GM19099 (cell line): Measurements from ENCODE around the gene PHTF1.

ENCODE experiments used
- POLR2A ChIP-seq: IDR thresholded peaks from 3 replicates; pipeline ENCODE4 v1.6.1; 2011; ENCODE audit warnings: low read depth; ENCODE audit not compliant: insufficient read length; ENCODE audit errors: extremely low read depth

PHTF1 gene

DNA sequence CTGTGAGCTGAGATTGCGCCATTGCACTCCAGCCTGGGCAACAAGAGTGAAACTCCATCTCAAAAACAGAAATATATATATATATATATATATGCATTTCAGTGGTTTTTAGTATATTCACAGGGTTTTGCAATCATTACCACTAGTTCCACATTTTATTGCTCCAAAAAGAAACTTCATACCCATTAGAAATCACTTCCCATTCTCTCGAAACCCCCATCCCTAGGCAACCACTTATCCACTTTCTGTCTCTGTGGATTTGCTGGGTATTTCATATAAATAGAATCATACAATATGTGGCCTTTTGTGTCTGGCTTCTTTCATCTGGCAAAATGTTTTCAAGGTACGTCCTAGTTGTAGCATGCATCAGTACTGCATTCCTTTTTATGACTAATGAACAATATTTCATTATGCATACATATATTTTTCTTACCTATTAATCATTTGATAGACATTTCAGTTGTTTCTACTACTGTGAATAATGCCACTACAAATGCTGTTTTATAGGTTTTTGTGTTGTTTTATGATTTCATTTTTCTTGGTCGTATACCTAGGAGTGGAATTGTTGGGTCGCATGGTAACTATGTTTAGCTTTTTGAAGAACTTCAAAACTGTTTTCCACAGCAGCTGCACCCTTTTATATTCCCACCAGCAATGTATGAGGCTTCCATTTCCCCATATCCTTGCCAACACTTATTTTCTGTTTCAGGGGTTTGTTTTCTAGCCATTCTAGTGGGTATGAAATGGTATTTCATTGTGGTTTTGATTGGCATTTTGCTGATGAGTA lies 95.9 kb downstream of the PHTF1 start:
- no peak for TF ChIP-seq POLR2A

DNA sequence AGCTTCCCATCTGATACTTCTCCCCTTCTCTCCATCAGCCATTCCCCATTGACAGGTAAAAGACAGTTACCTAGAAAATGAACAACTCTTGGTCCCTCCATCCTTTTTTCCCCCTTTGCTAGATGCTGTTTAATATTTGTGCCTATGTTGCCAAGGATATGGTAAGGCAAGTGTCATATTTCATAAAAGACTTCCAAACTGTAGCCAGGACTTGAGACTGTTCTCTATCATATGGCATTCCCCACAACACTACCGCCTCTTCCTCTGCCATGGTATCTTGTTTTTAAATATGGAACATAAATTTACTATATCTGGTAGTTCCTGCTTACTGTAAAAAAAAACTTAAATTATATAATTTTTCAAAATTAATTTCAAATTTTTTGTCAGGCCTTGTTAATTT lies 97.2 kb downstream of the PHTF1 start:
- no peak for TF ChIP-seq POLR2A

DNA sequence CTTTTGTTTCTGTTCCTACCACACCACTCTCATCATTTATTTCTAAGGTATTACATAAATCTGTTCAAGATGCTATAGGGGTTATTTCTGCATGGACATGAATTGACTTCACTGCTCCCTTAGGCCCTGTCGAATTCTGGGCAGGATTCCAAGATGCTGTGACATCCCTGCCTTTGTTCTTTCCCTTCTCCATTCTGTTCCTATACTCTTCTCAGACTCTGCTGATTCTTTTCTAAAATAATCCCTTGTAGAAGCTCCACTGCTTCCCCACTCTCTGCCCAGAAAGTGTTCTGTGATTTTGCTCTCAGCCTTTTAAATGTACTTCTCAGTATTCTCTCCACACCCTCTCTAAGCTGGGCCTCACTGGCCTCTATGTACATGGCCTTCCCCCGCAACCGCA lies 99.2 kb downstream of the PHTF1 start:
- no peak for TF ChIP-seq POLR2A

DNA sequence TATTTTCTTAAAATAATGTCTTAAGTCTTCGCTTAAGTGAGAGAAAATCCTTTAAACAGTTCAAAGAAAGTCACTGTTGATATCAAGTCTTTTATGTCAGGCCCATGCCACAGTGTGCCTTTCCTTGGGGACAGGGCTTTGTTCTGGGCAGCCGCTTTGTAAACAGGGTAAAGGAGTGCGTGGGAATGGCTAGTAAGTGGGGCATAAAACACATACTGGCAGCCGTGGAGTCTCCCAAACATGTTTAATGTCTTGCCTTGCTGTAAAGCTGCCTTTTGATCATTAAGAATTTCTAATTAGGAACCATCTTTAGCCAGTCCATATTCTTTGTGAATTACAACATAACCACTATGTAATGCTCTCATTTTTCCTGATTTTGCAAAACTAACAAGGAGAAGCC lies 99.7 kb downstream of the PHTF1 start:
- no peak for TF ChIP-seq POLR2A

DNA sequence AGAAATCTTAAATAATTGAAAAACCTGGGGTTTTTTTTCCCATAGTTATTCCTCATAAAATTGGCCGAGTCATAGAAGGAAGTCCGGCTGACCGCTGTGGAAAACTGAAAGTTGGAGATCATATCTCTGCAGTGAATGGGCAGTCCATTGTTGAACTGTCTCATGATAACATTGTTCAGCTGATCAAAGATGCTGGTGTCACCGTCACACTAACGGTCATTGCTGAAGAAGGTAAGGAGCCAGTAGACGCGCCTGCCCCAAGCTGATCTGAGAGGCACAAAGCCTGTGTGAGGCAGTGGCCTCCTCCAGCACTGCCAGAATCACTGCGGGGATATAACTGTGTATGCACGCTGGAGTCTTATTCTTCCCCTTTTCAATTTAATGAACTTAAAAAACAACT lies 100.3 kb downstream of the PHTF1 start:
- TF ChIP-seq POLR2A, result no peak

DNA sequence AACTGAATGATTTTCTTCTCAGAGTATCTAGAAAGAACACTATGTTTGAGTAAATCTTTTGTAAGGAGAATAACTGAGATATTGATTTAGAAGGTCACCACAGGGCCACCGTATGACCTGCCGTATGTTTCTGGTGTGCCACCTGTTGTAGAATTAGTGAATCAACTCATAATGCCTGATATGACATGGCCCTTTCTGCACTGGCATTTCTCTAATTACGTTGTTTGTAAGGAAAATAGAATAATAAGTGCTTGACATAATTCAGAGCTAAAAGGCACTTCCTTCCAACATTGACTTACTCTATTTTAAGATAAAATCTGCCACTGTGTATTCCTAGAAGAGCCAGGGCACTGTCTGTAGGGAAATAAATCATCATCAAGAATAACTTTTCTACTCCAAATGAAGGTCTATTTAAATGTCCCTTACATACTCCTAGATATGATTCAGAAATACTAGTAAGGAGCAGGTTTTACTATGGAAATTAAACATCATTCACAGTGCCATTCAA lies 101.7 kb downstream of the PHTF1 start:
- no peak for TF ChIP-seq POLR2A

DNA sequence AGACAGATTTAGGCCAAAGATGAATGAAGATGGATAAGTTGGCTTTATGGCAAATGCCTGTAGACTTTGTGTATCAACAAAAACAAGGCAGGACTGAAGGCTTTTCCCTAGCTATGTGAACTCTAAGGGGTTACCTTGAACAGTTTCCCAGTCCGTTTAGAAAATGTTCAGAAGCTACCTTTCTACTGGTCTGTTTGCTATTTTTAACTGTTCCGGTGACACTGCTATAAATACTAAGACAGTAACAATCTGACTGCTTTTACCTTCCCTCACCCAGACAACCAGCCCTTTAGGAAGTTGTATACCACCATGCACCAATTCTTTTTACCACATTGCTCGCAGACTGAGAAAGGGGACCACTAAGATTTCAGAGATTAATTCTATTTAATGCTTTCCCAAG lies 102.2 kb downstream of the PHTF1 start:
- no peak for TF ChIP-seq POLR2A

DNA sequence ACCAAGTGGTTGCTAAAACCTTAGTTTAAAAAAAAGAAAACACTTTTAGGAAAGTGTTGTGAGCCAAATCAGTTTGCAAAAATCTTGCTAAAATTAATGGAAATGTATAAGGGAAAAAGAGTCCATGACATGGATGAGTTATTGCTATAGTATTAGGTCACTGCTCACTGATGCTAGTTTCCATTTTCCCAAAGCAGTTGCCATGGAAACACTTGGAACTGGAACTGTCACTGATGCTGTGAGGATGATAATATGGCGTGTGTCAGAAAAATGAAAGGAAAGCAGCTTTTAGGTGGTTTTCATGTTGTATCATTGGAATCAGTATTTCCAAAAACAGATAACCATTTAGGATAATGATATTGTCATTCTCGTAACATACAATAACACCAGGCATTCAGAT lies 104.4 kb downstream of the PHTF1 start:
- no peak for TF ChIP-seq POLR2A

DNA sequence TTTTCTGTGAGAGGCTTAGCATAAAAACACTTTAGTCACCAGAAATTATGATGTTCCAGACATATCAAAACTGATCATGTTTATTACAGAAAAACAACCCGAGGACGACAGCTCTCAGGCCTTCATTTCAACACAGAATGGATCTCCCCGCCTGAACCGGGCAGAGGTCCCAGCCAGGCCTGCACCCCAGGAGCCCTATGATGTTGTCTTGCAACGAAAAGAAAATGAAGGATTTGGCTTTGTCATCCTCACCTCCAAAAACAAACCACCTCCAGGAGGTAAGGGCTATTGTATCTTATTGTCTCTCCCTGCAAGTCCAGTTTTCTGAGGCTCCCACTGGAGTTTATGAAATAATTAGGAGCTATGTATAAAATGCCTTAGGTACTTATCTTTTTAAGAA lies 105.5 kb downstream of the PHTF1 start:
- no peak for TF ChIP-seq POLR2A

DNA sequence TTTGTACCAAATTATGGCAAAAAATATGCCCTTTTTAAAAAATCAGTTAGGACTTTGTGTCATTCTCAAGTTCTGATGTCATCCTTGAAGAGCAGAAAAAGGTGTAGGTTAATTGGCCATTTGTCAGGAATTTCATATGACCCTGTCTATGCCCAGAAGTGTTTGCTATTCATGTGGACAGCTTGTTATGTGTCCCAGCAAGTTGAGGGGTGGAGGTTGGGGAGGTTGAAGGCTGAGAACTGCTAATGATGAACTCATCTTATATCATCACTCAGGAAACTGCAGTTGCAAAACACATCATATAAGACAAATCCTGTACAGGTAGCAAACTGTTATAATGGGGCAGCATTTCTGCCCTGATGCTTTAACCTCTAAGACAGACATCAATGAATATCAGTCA lies 106.5 kb downstream of the PHTF1 start:
- TF ChIP-seq POLR2A, result no peak

DNA sequence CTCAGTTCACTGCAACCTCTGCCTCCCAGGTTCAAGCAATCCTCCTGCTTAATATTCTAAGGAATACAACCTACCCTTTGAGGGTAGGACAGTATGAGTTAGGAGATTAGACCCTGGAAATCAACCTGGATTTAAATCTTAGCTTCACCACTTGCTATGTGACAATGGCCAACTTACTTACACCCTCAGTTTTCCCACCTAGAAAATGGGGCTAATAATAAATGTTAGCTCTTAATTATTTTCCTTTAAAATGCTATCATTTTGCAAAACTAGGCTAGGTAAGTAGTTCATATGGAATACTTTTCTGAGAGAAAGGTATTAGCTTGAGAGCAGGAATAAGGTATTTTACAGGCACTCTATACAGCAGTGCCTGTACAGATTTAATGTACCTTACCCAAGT lies 110.8 kb downstream of the PHTF1 start:
- TF ChIP-seq POLR2A, result no peak

DNA sequence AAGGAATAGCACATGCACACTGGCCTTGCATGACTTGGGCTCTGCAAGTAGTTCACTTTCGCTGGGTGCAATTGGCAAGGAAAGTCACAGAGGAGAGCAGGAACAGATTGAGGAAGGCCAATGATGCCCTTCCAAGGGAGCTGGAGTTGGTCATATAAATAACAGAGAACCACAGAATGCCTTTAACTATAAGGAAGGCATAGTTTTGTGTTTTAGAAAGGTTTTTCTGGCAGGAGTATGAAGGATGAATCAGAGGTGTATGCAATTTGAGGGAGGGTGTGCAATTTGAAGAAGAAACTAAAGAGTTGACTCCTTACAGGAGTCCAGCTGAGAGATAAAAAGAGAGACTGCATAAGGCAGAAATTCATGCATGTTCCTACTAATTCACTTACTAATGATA lies 112.1 kb downstream of the PHTF1 start:
- TF ChIP-seq POLR2A, result no peak
